A549 (cell line): ENCODE data around the gene MUC12. TPM values are rescaled to one million over a fixed set of nuclear protein-coding genes. Genes with fewer than 3 reads are reported as not detected.

Experiments used
- ATAC-seq, 2 experiments: fragments of 200-7000 bp in 1 of 2; fragments of >200 bp in 1 of 2; cut with Nextera tagmentation in 1 of 2; cut with Tn5 transposase in 1 of 2; 3 replicates each; pipeline versions ENCODE4 v1.8.0 to v1.9.1; 2018 to 2020; ENCODE audit warnings: mild to moderate bottlenecking in 1 of 2, moderate library complexity in 1 of 2
- CTCF ChIA-PET: fragments of 300-600 bp; sonication (Branson Sonifier 250); formaldehyde crosslinking; extraction: SDS; loops from one replicate; lab custom pipeline; 2021; ENCODE audit warnings: antibody characterized with exemption, inconsistent platforms; lab: Yijun Ruan, JAX
- POLR2A ChIA-PET: fragments of 350-600 bp; formaldehyde crosslinking; extraction: SDS; loops from one replicate; lab custom pipeline; 2021; ENCODE audit warnings: antibody characterized with exemption, inconsistent platforms; lab: Yijun Ruan, JAX
- DNase-seq, 2 experiments: peaks; one replicate each; pipeline versions ENCODE4 v3.0.0 to v3.0.0-alpha.2; 2011 to 2016; ENCODE audit warnings: low read depth in 1 of 2, low spot score in 1 of 2
- FAIRE-seq: peaks from 2 replicates; lab custom pipeline; 2011; peaks lifted over from hg19 to GRCh38; lab: Jason Lieb, UNC
- H3K27ac ChIP-seq, 2 experiments: fragments of >200 bp; sonication (Bioruptor Twin); formaldehyde crosslinking; 3 replicates each; pipeline ENCODE4 v1.5.1; 2016 to 2017
- H3K4me1 ChIP-seq: fragments of >200 bp; sonication (Bioruptor Twin); formaldehyde crosslinking; 3 replicates; pipeline ENCODE4 v1.6.1; 2016
- H3K4me2 ChIP-seq: fragments of >200 bp; sonication (Bioruptor Twin); formaldehyde crosslinking; 3 replicates; pipeline ENCODE4 v1.6.1; 2016
- H3K4me3 ChIP-seq: fragments of >200 bp; sonication (Bioruptor Twin); formaldehyde crosslinking; 3 replicates; pipeline ENCODE4 v1.5.1; 2016
- H3K9me3 ChIP-seq: fragments of >200 bp; sonication (Bioruptor Twin); formaldehyde crosslinking; 3 replicates; pipeline ENCODE4 v1.6.1; 2016
- CBX2 ChIP-seq: fragments of 200-600 bp; sonication (generic); IDR thresholded peaks from 2 replicates; pipeline ENCODE4 v1.6.1; 2016; ENCODE audit warnings: low read depth, mild to moderate bottlenecking, borderline replicate concordance
- CBX8 ChIP-seq: fragments of 200-600 bp; sonication (generic); IDR thresholded peaks from 2 replicates; pipeline ENCODE4 v1.6.1; 2016
- EHF ChIP-seq: fragments of 250-450 bp; sonication (Bioruptor Pico); IDR thresholded peaks from 2 replicates; pipeline ENCODE4 v1.5.0; 2020; ENCODE audit warnings: mild to moderate bottlenecking
- EP300 ChIP-seq, 2 experiments: fragments of >200 bp; sonication (Bioruptor Twin); formaldehyde crosslinking; IDR thresholded peaks; 2 replicates in 1 of 2; 3 replicates in 1 of 2; pipeline ENCODE4 v1.6.1; 2016 to 2017
- ESRRA ChIP-seq: fragments of 150-350 bp; IDR thresholded peaks from 2 replicates; pipeline ENCODE4 v1.6.1; 2014; ENCODE audit warnings: mild to moderate bottlenecking, low read length, borderline replicate concordance
- HDAC2 ChIP-seq: fragments of 200-600 bp; sonication (generic); IDR thresholded peaks from 2 replicates; pipeline ENCODE4 v1.6.1; 2016
- HOXB13 ChIP-seq: fragments of 250-450 bp; sonication (Bioruptor Pico); IDR thresholded peaks from 2 replicates; pipeline ENCODE4 v1.5.0; 2020; ENCODE audit warnings: low read depth, mild to moderate bottlenecking, moderate library complexity
- MAFK ChIP-seq: fragments of 450-650 bp; IDR thresholded peaks from 2 replicates; pipeline ENCODE4 v1.6.1; 2014; ENCODE audit not compliant: partially characterized antibody
- MAZ ChIP-seq: fragments of 150-350 bp; IDR thresholded peaks from 2 replicates; pipeline ENCODE4 v1.6.1; 2014; ENCODE audit warnings: antibody characterized with exemption, low read depth, low read length, borderline replicate concordance
- NFE2L2 ChIP-seq: fragments of 150-350 bp; conservative IDR thresholded peaks from 2 replicates; pipeline ENCODE4 v1.6.1; 2014; ENCODE audit warnings: low read length
- NPAS2 ChIP-seq: fragments of 250-450 bp; sonication (Bioruptor Pico); IDR thresholded peaks from 2 replicates; pipeline ENCODE4 v1.8.0; 2022; ENCODE audit warnings: mild to moderate bottlenecking, moderate library complexity, borderline replicate concordance
- RAD21 ChIP-seq, 2 experiments: fragments of >200 bp in 1 of 2; sonication (Bioruptor Twin) in 1 of 2; formaldehyde crosslinking in 1 of 2; IDR thresholded peaks in 1 of 2; conservative IDR thresholded peaks in 1 of 2; 2 replicates in 1 of 2; 3 replicates in 1 of 2; pipeline ENCODE4 v1.6.1; 2012 to 2018; ENCODE audit warnings: inconsistent platforms in 1 of 2
- WGBS: methylation state at CpG from one replicate; pipeline ENCODE4 v1.1.6; 2017; ENCODE audit errors: missing lambda C conversion rate; 5-methylcytosine and 5-hydroxymethylcytosine counted together
- polyA plus RNA-seq, 4 experiments: library from polyadenylated mRNA; depleted of rRNA in 3 of 4; stranded (reverse); fragments of >200 nt; fragmentation: RNase III in 1 of 4; extraction: RNeasy Plus Mini Kit Qiagen cat#74134 plus additional on column Dnase treatment in 1 of 4; gene quantifications; 2 replicates in 3 of 4; 3 replicates in 1 of 4; pipeline ENCODE4 v1.2.3, GENCODE V29; 2011 to 2017
- TF ChIP-seq, protein P1 (sequence below): fragments of 250-450 bp; sonication (Bioruptor Pico); IDR thresholded peaks from 2 replicates; pipeline ENCODE4 v1.5.0; 2020; ENCODE audit warnings: low read depth, mild to moderate bottlenecking, moderate library complexity
- TF ChIP-seq, protein P2 (sequence below): IDR thresholded peaks from 2 replicates; pipeline ENCODE4 v1.6.1; 2012
- TF ChIP-seq, protein P3 (sequence below): fragments of 450-650 bp; IDR thresholded peaks from 2 replicates; pipeline ENCODE4 v1.6.1; 2014; ENCODE audit warnings: antibody characterized with exemption
- TF ChIP-seq, protein P4 (sequence below): IDR thresholded peaks from 2 replicates; pipeline ENCODE4 v1.6.1; 2012; ENCODE audit warnings: low read depth, borderline replicate concordance
- TF ChIP-seq, protein P5 (sequence below): IDR thresholded peaks from 2 replicates; pipeline ENCODE4 v1.6.1; 2012
- TF ChIP-seq, protein P6 (sequence below): fragments of >200 bp; sonication (Bioruptor Twin); formaldehyde crosslinking; IDR thresholded peaks from 3 replicates; pipeline ENCODE4 v1.6.1; 2016

Gene MUC12
- polyA plus RNA-seq, 2 of the 4 experiments (the other 2 are of a cell fraction): 1.2 to 2.4 TPM

DNA sequence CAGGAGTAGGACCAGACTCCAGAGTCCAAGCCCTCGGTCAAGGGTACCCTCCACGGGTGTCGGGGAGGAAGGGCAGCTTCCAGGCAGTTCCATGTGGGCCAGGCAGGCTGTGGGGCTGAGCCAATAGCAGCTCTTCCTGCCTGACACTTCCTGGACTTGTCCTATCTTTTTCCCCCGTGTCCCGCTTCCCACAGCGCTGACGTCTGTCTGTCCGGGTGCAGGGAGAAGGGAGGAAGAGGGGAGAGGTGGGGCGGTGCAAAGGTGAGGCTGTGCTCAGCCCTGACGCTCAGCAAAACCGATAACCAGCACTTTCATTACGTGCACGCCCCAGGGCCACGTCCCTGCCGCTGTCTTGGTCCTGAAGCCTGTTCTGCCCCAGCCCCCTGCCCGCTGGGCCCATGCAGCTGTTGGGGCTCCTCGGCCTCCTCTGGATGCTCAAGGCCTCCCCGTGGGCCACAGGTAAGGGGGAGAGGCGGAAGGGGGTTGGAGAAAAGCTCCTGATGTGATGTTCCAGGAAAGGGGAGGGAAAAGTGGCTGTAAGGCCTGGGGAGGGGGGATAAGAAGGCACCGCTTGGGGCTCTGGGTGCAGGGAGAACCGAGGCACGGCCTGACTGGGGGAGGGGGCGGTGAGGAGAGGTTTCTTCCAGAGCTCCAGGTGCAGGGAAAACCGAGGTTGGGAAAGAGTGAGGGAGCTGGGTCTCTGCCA, 20.0 kb upstream of the MUC12 start, which contains the start of gene MUC3A:
TSS of gene MUC3A (plus strand) at position 308 of the 706 bp plus-strand sequence. CDS start at position 399, 91 bp downstream.
- ChIA-PET POLR2A (no interaction called here), CTCF (interaction anchor here (0.9 to 3.1 kb wide), 4 partner anchors 11 to 110 kb away, joined by 3 to 17 read pairs (median 6); no protein-coding TSS in a partner anchor)
- Histone ChIP-seq H3K27ac (no peak within 1 kb of the TSS), H3K4me2 (no peak within 1 kb of the TSS), H3K9me3 (peaks cover 4% of the 10 kb centered on the region; the same call in 2 of the 3 replicates), H3K4me3 (no peak within 1 kb of the TSS), H3K4me1 (no peaks in the 10 kb centered on the region)
- ATAC-seq (peak in 1 of 2 experiments; percentile 19; a peak in 1 of 6 replicates), FAIRE-seq (no peak), DNase-seq (no peak)
- TF ChIP-seq HDAC2: no peak
- TF ChIP-seq, protein P1, sequence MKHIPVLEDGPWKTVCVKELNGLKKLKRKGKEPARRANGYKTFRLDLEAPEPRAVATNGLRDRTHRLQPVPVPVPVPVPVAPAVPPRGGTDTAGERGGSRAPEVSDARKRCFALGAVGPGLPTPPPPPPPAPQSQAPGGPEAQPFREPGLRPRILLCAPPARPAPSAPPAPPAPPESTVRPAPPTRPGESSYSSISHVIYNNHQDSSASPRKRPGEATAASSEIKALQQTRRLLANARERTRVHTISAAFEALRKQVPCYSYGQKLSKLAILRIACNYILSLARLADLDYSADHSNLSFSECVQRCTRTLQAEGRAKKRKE (CRISPR knock-in tag): no peak
- TF ChIP-seq, protein P2, sequence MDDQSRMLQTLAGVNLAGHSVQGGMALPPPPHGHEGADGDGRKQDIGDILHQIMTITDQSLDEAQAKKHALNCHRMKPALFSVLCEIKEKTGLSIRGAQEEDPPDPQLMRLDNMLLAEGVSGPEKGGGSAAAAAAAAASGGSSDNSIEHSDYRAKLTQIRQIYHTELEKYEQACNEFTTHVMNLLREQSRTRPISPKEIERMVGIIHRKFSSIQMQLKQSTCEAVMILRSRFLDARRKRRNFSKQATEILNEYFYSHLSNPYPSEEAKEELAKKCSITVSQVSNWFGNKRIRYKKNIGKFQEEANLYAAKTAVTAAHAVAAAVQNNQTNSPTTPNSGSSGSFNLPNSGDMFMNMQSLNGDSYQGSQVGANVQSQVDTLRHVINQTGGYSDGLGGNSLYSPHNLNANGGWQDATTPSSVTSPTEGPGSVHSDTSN: no peak
- no peak for TF ChIP-seq MAZ
- TF ChIP-seq, protein P3, sequence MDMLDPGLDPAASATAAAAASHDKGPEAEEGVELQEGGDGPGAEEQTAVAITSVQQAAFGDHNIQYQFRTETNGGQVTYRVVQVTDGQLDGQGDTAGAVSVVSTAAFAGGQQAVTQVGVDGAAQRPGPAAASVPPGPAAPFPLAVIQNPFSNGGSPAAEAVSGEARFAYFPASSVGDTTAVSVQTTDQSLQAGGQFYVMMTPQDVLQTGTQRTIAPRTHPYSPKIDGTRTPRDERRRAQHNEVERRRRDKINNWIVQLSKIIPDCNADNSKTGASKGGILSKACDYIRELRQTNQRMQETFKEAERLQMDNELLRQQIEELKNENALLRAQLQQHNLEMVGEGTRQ: no peak
- TF ChIP-seq CBX8: no peak
- no peak for TF ChIP-seq EHF (CRISPR knock-in tag)
- no peak for TF ChIP-seq NFE2L2
- TF ChIP-seq CBX2: no peak
- no peak for TF ChIP-seq HOXB13 (CRISPR knock-in tag)
- WGBS: 40% methylated on average over 24 of the region's 24 CpGs

DNA sequence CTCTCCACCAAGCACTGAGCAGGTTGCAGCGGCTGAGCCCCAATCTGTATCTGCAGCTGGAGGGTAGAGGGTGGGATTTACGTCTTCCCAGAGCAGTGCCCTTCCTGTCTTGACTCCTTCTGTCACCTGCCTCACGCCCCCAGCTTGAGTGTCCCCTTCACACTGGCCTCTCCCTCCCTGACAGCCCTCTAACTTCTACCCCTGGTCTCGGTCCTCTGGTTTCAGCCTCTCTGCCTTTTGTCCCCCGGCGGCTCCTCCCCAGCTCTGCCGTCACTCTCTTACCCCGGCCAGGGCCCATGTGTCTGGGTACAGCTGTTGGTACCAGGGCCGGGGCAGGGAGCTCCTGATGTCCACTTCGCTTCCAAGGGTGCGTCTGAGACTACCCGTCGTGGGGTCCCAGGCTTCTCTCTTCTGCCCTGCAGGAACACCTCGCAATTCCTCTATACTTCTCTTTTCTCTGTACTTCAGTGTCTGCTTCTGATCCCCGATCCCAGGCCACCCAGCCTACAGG, 19.4 kb upstream of the MUC12 start:
- H3K27ac ChIP-seq: no peak overlapping the region
- H3K4me3 ChIP-seq: no peak overlapping the region
- H3K4me2 ChIP-seq: no peak overlapping the region
- CTCF ChIA-PET: interaction anchor here (0.5 to 3.1 kb wide), 5 partner anchors 10 to 127 kb away, joined by 3 to 17 read pairs (median 4); no protein-coding TSS in a partner anchor
- TF ChIP-seq RAD21 (conservative IDR thresholded peaks at IDR 0.05 in 1 of 2, IDR thresholded peaks at IDR 0.05 in 1 of 2) (no peak), ESRRA (no peak), HOXB13 (CRISPR knock-in tag) (no peak), MAFK (no peak), NPAS2 (CRISPR knock-in tag) (no peak), EP300 (IDR thresholded peaks at IDR 0.05) (no peak)
- TF ChIP-seq, protein P4, sequence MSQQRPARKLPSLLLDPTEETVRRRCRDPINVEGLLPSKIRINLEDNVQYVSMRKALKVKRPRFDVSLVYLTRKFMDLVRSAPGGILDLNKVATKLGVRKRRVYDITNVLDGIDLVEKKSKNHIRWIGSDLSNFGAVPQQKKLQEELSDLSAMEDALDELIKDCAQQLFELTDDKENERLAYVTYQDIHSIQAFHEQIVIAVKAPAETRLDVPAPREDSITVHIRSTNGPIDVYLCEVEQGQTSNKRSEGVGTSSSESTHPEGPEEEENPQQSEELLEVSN: no peak
- TF ChIP-seq, protein P5, sequence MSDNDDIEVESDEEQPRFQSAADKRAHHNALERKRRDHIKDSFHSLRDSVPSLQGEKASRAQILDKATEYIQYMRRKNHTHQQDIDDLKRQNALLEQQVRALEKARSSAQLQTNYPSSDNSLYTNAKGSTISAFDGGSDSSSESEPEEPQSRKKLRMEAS: no peak
- TF ChIP-seq, protein P6, sequence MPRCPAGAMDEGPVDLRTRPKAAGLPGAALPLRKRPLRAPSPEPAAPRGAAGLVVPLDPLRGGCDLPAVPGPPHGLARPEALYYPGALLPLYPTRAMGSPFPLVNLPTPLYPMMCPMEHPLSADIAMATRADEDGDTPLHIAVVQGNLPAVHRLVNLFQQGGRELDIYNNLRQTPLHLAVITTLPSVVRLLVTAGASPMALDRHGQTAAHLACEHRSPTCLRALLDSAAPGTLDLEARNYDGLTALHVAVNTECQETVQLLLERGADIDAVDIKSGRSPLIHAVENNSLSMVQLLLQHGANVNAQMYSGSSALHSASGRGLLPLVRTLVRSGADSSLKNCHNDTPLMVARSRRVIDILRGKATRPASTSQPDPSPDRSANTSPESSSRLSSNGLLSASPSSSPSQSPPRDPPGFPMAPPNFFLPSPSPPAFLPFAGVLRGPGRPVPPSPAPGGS: no peak
- POLR2A ChIA-PET: no interaction called here
- DNase-seq (no peak), ATAC-seq (no peak), FAIRE-seq (no peak)
- peaks cover 7% of the 10 kb centered on the region; the same call in 2 of the 3 replicates for H3K9me3 ChIP-seq
- WGBS: 50% methylated on average over 15 of the region's 15 CpGs
- H3K4me1 ChIP-seq: no peaks in the 10 kb centered on the region
